HL-60 (cell line): ENCODE measurements around the gene PORCN.

Experiments used
- GABPA ChIP-seq: IDR thresholded peaks from 2 replicates; pipeline ENCODE4 v1.6.1; 2012; ENCODE audit warnings: low read depth
- POLR2AphosphoS5 ChIP-seq: IDR thresholded peaks from 2 replicates; pipeline ENCODE4 v1.6.1; 2012; ENCODE audit warnings: low read depth
- TF ChIP-seq, protein P1 (sequence below): IDR thresholded peaks from one replicate; pipeline ENCODE4 v1.5.1; 2011; ENCODE audit warnings: low read length, control low read depth, inconsistent platforms; ENCODE audit not compliant: insufficient read depth

DNA sequence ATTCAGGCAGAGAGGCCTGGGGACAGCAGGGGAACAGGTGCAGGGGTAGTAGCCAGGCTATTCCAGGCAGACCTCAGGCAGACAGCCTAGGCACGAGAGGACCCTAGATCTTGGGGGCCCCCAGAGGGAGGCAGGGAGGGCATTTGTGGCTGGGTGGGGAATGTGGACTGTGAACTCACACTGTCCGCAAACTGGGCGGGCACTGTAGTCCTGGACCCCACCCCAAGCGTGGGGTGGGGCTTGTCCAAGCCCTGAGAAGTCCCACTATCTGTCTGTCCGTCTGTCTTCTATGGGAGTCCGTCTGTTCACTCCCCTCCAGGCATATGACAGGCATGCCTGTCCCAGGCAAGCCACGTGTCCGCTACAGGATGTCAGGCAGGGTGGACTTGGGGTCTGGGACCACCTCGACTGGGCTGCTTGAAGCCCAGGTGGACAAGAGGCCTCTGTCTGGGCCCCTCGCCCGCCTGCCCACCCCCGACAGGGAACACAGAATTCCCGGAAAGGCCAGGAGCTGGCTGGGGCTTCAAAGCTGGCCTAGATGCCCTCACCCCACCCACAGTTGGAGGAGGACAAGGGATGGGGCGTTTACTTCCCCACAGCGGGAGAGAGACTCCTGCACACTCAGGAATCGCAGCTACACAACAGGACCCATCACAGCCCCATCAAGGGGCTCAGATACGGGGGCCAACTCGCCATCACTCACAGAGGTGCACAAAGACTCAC, 38.5 kb upstream of the PORCN start, which contains the start of gene SLC38A5:
- TF ChIP-seq, protein P1, sequence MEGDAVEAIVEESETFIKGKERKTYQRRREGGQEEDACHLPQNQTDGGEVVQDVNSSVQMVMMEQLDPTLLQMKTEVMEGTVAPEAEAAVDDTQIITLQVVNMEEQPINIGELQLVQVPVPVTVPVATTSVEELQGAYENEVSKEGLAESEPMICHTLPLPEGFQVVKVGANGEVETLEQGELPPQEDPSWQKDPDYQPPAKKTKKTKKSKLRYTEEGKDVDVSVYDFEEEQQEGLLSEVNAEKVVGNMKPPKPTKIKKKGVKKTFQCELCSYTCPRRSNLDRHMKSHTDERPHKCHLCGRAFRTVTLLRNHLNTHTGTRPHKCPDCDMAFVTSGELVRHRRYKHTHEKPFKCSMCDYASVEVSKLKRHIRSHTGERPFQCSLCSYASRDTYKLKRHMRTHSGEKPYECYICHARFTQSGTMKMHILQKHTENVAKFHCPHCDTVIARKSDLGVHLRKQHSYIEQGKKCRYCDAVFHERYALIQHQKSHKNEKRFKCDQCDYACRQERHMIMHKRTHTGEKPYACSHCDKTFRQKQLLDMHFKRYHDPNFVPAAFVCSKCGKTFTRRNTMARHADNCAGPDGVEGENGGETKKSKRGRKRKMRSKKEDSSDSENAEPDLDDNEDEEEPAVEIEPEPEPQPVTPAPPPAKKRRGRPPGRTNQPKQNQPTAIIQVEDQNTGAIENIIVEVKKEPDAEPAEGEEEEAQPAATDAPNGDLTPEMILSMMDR = no peak
- TF ChIP-seq POLR2AphosphoS5 (no peak), GABPA (no peak)
